AG09319 (cell line): Measurements from ENCODE around the gene IDH1.
"Not testable (repeated sequence)": the region's sequence is repeated elsewhere in the genome, so short reads cannot be mapped to it uniquely, and the experiment has no call there.

ENCODE experiments used
- DNase-seq: peaks from one replicate; pipeline ENCODE4 v3.0.0-alpha.2; 2010; ENCODE audit warnings: low read depth; ENCODE audit errors: extremely low read depth
- CTCF ChIP-seq: IDR thresholded peaks from 2 replicates; pipeline ENCODE4 v1.5.1; 2011; ENCODE audit warnings: low read depth, mild to moderate bottlenecking, inconsistent platforms, low read length, moderate library complexity

IDH1 gene

GRCh38 chr2:208268156-208268952, 13.5 kb upstream of the IDH1 start:
- TF ChIP-seq CTCF: no peak
- DNase-seq: no peak

- DNase-seq: not testable (repeated sequence)
Measured at GRCh38 chr2:208267526-208267925, 12.7 kb upstream of the IDH1 start.

- TF ChIP-seq CTCF: no peak
- no peak for DNase-seq
Measured at GRCh38 chr2:208266936-208267335, 12.1 kb upstream of the IDH1 start.

GRCh38 chr2:208266553-208266893, 11.7 kb upstream of the IDH1 start:
- TF ChIP-seq CTCF: no peak
- no peak for DNase-seq

GRCh38 chr2:208265801-208266552, 11.1 kb upstream of the IDH1 start, which contains the start of gene PIKFYVE:
TSS of gene PIKFYVE (plus strand) at chr2:208266255. CDS start at chr2:208271520, 5,265 bp downstream.
- TF ChIP-seq CTCF: no peak
- peak; percentile 93 for DNase-seq

- DNase-seq: no peak
- TF ChIP-seq CTCF: no peak
Measured at GRCh38 chr2:208265371-208265800, 10.5 kb upstream of the IDH1 start.

- not testable (repeated sequence) for DNase-seq
Measured at GRCh38 chr2:208256849-208257813, 2.3 kb upstream of the IDH1 start.
